ENCODE data around the gene CST9.

The CST9 gene

DNA sequence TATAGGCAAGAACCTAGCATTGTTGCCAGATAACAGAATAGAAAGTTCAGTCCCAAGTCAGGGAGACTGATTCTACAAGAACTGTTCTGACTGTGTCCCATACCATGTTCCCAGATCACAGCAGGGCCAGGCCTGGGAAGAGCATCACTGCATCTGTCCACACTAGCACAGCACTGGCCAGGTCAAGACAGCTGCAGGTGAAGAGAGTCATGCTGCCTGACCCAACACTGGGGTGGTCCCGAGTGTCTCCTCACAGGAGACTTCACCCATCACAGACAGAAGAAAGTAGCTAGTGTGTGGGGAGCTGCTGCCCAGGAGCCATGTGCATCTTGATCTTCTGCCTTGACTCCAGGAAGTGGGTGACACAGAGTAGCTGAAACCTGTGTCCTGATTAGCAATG, 36.1 kb downstream of the CST9 start:
- TF ChIP-seq MAX (IDR thresholded peaks at IDR 0.05) (no peak), CEBPB (IDR thresholded peaks at IDR 0.05) (no peak), ZBTB7A (IDR thresholded peaks at IDR 0.05; ENCODE audit: low read depth) (no peak), CREB1 (IDR thresholded peaks at IDR 0.05; ENCODE audit: low read depth) (no peak), USF1 (IDR thresholded peaks at IDR 0.05) (no peak), EGR1 (IDR thresholded peaks at IDR 0.05) (no peak), YY1 (IDR thresholded peaks at IDR 0.05; ENCODE audit: low read depth) (no peak), TCF12 (IDR thresholded peaks at IDR 0.05; ENCODE audit: low read depth) (no peak), NFIC (IDR thresholded peaks at IDR 0.05) (no peak), RAD21 (IDR thresholded peaks at IDR 0.05; ENCODE audit: low read depth) (no peak), TAF1 (IDR thresholded peaks at IDR 0.05; ENCODE audit: low read depth) (no peak), REST (IDR thresholded peaks at IDR 0.05; ENCODE audit: low read depth) (no peak)

DNA sequence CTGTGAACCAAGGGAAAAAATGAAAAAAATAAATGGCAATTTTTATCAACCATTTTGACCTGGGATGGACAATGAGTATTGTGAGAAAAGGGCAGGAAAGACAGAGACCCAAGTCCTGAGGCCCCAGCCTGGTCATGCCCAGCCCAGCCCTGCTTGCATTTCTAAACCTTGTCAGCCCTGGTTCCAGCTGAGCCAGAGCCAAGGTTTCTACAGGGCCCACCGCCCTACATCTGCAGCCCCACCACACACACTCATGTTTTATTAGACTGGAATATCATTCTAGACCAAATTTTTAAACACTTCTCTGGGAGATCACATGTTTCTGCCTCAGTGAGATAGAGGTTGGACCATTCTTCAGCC, 36.8 kb downstream of the CST9 start:
- no peak for TF ChIP-seq RAD21 (IDR thresholded peaks at IDR 0.05; ENCODE audit: low read depth)
- TF ChIP-seq CREB1 (IDR thresholded peaks at IDR 0.05; ENCODE audit: low read depth): no peak
- TF ChIP-seq EP300 (IDR thresholded peaks at IDR 0.05; ENCODE audit: borderline replicate concordance): no peak
- no peak for TF ChIP-seq EGR1 (IDR thresholded peaks at IDR 0.05)
- no peak for TF ChIP-seq CEBPB (IDR thresholded peaks at IDR 0.05)
- TF ChIP-seq TEAD4 (IDR thresholded peaks at IDR 0.05): no peak
- TF ChIP-seq FOXM1 (IDR thresholded peaks at IDR 0.05; ENCODE audit: borderline replicate concordance, low read depth): no peak
- TF ChIP-seq ZBTB7A (IDR thresholded peaks at IDR 0.05; ENCODE audit: low read depth): no peak
- TF ChIP-seq NFIC (IDR thresholded peaks at IDR 0.05): no peak

- TF ChIP-seq FOXM1 (IDR thresholded peaks at IDR 0.05; ENCODE audit: borderline replicate concordance, low read depth): no peak
- TF ChIP-seq MAX (IDR thresholded peaks at IDR 0.05): no peak
- no peak for TF ChIP-seq CREB1 (IDR thresholded peaks at IDR 0.05; ENCODE audit: low read depth)
- TF ChIP-seq RAD21 (IDR thresholded peaks at IDR 0.05; ENCODE audit: low read depth): no peak
- TF ChIP-seq TAF1 (IDR thresholded peaks at IDR 0.05; ENCODE audit: low read depth): no peak
- no peak for TF ChIP-seq CEBPB (IDR thresholded peaks at IDR 0.05)
- no peak for TF ChIP-seq EGR1 (IDR thresholded peaks at IDR 0.05)
- no peak for TF ChIP-seq REST (IDR thresholded peaks at IDR 0.05; ENCODE audit: low read depth)
- no peak for TF ChIP-seq USF1 (IDR thresholded peaks at IDR 0.05)
- no peak for TF ChIP-seq NFIC (IDR thresholded peaks at IDR 0.05)
- TF ChIP-seq YY1 (IDR thresholded peaks at IDR 0.05; ENCODE audit: low read depth): no peak
- no peak for TF ChIP-seq TCF12 (IDR thresholded peaks at IDR 0.05; ENCODE audit: low read depth)
- TF ChIP-seq TEAD4 (IDR thresholded peaks at IDR 0.05): no peak
- TF ChIP-seq EP300 (IDR thresholded peaks at IDR 0.05; ENCODE audit: borderline replicate concordance): no peak
Measured at GRCh38 chr20:23568320-23568970, 37.3 kb downstream of the CST9 start, which contains the start of gene CST9L. Gene CST9L (minus strand): TSS chr20:23568484. CDS start chr20:23568450, 34 bp downstream.

GRCh38 chr20:23566199-23566932, 39.4 kb downstream of the CST9 start:
- TF ChIP-seq ZBTB7A (IDR thresholded peaks at IDR 0.05; ENCODE audit: low read depth) (no peak), YY1 (IDR thresholded peaks at IDR 0.05; ENCODE audit: low read depth) (no peak), EP300 (IDR thresholded peaks at IDR 0.05; ENCODE audit: borderline replicate concordance) (no peak), TCF12 (IDR thresholded peaks at IDR 0.05; ENCODE audit: low read depth) (no peak), MAX (IDR thresholded peaks at IDR 0.05) (no peak), EGR1 (IDR thresholded peaks at IDR 0.05) (no peak), TEAD4 (IDR thresholded peaks at IDR 0.05) (no peak), REST (IDR thresholded peaks at IDR 0.05; ENCODE audit: low read depth) (no peak), CREB1 (IDR thresholded peaks at IDR 0.05; ENCODE audit: low read depth) (no peak), FOXM1 (IDR thresholded peaks at IDR 0.05; ENCODE audit: borderline replicate concordance, low read depth) (no peak), NFIC (IDR thresholded peaks at IDR 0.05) (no peak), USF1 (IDR thresholded peaks at IDR 0.05) (no peak), CEBPB (IDR thresholded peaks at IDR 0.05) (no peak), RAD21 (IDR thresholded peaks at IDR 0.05; ENCODE audit: low read depth) (no peak), TAF1 (IDR thresholded peaks at IDR 0.05; ENCODE audit: low read depth) (no peak)

Data from Ishikawa (cell line).